NCI-H345 (cell line): Measurements from ENCODE around the gene MUS81.
"Not testable (repeated sequence)": the region's sequence is repeated elsewhere in the genome, so short reads cannot be mapped to it uniquely, and the experiment has no call there.

Source experiments
- DNase-seq: peaks from one replicate; lab custom pipeline; 2025; lab: John Stamatoyannopoulos, UW

MUS81 gene

DNA sequence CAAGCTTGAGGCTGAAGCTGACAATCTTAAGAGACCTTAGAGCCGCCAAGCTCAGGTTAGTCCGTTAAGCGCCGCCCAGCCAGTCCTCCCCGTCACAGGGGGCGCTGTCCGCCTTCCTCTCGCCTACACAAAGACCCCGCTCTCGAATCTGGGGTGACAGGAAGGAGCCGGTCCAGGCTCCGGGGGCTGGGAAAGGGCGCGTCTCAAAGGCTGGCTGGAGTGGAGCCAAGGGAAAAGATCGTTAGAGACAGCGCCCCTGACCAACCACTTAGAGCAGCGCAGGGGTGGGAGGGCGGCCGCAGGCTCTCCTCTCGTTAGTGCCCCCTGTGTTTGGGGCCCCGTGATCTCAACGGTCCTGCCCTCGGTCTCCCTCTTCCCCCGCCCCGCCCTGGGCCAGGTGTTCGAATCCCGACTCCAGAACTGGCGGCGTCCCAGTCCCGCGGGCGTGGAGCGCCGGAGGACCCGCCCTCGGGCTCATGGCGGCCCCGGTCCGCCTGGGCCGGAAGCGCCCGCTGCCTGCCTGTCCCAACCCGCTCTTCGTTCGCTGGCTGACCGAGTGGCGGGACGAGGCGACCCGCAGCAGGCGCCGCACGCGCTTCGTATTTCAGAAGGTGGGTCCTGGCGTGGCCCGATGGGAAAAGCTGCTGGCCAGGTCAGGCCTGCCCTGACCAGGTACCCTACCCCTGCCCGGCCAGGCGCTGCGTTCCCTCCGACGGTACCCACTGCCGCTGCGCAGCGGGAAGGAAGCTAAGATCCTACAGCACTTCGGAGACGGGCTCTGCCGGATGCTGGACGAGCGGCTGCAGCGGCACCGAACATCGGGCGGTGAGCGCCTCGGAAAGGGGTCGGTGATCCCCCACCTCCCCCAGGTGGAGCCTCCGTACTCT lies at the start of gene MUS81:
TSS of gene MUS81 (plus strand) at position 156 of the 887 bp plus-strand sequence. CDS start at position 477, 321 bp downstream.
- DNase-seq, result peak; percentile 96

GRCh38 chr11:65811764-65812475 lies 48.3 kb upstream of the MUS81 start:
- DNase-seq, result no peak

DNA sequence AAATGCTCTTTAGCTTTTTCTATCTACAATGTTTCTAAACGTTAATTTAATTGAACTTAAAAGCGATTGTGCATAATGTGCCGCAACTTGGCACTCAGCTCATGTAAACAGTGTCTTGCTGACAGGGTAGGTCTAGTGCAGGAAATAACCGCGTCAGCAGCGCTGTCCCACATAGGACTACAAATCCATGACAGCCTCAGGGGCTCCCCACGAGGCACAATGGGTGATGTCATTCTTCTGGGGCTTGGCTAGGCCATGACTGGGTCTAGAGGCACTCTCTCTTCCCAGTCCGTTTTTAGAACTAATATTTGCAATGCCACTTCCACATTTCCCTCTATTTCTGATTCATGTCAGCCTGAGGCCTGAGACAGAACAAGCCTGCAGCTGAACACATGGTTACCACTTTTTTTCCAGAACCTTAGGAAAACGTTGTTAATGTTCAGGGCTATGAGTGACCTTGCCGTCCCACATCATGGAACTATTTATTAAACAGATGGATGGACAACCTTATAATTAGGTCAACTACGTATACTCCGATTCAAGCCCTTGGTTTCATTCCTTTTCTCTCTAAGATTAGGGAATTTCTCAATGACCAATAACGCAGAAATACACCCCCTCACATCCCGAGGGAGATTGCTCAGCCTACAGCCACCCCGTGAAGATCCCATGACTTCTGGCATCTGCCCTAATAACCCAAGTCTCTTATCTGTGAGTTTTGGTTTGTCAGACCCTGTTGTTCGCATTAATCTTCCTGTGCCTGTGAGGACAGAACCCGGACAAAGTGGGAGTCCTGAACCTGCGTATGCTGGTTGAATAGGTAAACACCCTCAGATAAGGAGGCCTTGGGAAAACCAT lies 45.9 kb upstream of the MUS81 start:
- no peak for DNase-seq

DNA sequence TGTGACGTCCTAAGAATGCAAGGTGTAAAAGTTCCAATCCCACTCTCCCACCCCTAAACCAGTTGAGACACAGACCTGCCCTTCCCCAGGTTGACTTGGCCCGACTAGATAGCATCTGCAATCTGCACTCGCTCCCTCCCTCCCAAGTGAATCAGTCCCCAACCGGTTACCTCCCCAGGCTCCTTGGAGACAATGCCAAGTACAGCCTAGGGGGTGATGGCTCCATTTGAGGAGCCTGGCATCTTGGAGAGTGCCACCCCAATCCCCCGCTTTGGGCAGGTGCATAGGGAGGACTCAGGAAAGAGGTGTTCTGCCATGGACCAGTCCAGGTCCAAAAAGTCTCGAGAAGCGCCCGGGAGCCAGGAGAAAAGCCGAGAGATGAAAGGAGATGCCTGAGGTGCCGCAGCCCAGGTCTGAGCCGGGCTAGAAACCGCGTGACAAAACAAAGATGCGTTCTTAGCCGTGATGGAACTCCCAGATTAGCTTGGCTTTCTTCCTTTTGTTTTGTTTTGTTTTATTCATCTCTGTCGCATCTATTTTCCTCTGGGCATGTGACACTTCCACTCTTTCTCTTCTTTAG lies 45.2 kb upstream of the MUS81 start:
- DNase-seq, result no peak

DNA sequence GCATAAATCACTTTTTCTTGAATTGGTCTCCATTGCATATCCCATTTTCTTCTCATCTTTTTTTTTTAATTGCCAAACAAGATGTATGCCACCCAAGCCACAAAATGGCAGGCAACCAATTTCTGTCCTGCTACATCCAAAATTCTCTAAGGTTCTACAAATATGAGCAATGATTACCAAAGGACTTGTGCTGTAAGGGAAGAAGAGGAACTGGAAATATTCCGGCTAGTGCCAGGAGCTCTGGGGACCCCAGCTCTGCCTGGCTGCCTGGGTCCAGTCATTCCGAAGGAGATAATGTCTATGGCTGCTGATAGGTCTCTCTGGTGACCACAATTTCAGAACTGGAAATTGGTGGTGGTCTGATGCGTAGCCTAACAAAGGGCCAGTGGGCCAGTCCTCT lies 43.5 kb upstream of the MUS81 start:
- no peak for DNase-seq

- DNase-seq, result no peak
Measured at GRCh38 chr11:65817312-65817834, 42.9 kb upstream of the MUS81 start.

DNA sequence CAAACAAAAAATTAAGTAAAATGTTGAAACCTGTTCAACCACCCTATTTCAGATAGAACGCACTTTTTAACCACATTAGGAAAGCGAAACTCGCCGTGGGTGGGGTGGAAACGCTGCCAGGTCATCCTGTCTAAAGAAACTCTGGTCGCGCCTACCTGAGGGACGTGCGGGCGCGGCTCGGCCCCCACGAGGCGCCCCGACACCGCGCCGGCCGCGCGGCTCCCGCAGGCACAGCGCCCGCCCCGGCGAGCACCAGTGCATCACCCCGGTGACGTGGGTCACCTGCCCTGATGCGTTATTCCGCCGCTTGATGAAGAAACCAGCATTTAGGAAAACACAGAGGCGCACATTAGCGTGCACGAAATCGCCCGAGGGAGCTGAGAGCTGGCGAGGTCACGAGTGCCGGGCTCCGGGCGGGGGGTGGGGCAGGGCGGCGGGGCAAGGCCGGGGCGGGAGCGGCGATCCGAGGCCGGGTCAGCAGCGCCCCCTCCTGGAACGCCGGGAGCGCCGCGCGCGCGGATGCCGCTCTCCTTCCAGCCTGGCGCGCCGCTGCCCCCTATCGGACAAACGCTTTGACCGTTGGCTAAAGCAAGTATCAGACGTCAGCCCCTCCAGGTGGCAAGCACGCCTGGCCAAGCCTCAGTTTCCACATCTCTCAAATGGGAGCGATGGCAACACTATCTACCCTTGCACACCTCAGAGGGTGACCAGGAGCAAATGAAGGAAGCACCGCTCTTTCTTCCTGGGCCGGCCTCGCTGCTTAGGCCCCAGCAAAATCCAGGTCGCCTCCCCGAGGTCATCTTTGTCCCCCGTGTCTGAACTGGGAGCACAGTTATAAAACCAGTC lies 42.2 kb upstream of the MUS81 start:
- peak; percentile 90 for DNase-seq

DNA sequence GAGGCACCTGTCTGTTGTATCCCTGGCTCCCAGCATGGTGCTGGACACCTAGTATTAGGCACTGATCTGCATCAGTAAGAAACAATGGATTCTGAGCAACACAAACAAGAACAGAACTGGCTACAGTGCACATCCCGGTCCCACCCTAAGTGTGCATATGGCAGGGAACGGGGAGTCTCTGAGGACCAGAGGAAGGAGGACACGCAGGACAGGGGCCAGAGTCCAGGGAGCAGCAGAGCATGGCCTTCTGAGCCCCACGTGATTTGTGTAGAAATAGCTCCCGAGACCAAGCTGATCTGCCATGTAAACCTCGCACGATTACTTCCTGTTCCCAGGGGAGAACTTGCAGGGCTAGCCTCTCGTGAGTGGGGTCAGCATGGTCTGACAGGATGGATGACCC lies 39.1 kb upstream of the MUS81 start:
- DNase-seq, result peak; percentile 63

- DNase-seq, result no peak
Measured at GRCh38 chr11:65822776-65823528, 37.3 kb upstream of the MUS81 start.

DNA sequence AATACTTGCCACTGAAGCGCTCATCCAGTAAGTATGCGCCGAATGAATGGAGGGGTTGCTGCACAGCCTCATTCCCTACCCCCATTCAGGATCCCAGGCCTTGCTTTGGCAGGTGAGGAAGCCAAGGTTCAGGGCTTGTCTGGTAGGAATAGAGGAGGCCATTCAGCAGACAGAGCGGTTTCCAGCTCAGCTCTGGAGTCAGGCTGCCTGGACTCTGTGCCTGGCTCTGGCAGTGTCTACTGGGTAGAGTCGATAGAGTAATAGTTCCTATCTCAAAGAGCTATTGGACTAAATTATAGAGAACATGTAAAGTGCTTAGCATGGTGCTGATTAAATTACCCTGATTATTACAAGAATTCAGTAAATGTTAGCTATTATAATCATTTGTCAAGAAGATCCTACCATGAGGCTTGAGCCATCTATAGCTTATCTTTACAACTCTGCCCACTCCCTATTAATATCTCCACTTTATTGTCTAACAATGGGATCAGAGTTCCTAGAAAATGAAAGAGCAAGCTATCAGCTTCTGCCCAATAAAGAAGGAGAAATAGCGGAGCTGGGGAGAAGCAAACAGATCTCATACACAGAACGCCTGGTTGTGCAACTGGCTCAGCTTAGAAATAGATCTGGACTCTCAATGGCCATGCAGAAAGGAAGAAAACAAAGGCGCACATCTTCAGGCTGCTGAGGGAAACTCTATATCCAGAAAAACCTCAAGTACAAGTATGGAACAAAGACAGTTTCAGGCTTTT lies 33.1 kb upstream of the MUS81 start:
- DNase-seq, result no peak

- DNase-seq, result no peak
Measured at GRCh38 chr11:65829459-65829858, 30.8 kb upstream of the MUS81 start.

- DNase-seq, result not testable (repeated sequence)
Measured at GRCh38 chr11:65832231-65832630, 28.0 kb upstream of the MUS81 start.

DNA sequence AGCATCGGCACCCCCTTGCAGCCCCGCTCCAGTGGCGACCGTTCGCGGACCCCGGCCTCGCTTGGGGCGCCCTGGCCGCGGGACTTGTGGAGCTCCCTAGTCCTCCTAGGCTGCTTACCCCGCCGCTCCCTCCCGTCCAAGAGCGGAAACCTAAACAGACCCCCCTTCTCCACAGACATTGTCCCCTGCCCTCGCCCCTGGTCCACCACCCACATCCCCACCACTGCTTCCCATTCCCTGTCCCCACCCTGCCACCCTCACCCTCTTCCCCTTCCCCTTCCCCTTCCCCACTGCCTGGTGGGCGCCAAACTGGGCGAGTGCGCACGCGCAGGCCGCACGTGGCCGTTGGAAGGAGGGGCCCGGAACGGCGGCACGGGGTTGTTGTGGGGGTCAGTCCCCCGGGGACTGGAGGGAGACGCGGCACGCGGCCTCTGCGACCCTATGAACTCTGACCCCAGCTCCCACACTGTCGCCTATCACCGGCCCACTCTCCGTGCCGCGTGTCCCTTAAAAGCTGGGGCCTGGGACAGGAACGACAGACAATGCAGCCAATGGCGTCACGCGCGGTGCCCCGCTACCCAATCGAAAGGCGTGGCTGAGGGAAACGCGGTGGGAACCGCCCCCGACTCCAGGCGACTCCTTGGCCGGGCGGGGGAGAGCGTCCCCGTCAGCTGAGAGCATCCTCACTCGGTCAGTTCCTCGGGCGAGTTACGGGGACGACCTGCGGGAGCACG lies 26.8 kb upstream of the MUS81 start, which contains the start of gene SNX32:
TSS of gene SNX32 (plus strand) at position 667 of the 734 bp plus-strand sequence. CDS start 103 bp downstream, outside the sequence.
- peak; percentile 94 for DNase-seq

DNA sequence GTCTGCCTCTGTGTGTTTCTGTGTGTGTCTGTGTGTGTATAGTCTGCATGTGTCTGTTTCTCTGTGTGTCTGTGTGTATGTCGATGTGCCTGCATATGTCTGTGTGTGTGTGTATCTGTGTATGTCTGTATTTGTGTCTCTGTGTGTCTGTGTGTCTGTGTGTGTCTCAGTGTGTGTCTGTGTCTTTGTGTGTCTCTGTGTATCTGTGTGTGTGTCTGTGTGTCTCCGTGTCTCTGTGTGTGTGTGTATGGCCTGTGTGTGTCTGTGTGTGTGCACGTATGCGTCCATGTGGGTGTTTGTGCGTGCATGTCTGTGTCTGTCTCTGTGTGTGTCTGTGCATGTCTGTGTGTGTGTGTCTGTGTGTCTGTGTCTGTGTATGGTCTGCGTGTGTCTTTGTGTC lies 26.0 kb upstream of the MUS81 start:
- no peak for DNase-seq

DNA sequence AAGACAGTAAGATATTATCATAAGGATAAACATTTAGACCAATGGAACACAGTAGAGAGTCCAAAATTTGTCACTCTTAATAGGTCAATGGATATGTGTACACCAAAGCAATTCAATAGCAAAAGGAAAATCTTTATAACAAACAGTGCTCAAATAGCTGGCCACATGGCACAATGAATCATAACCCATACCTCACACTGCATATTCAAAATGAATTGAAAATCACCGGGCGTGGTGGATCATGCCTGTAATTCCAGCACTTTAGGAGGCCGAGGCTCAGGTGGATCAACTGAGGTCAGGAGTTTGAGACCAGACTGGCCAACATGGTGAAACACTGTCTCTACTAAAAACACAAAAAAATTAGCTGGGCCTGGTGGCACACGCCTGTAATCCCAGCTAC lies 18.1 kb upstream of the MUS81 start:
- DNase-seq, result no peak

GRCh38 chr11:65843811-65844210 lies 16.4 kb upstream of the MUS81 start:
- no peak for DNase-seq

GRCh38 chr11:65844231-65844872 lies 15.9 kb upstream of the MUS81 start:
- no peak for DNase-seq

GRCh38 chr11:65847746-65848145 lies 12.5 kb upstream of the MUS81 start:
- no peak for DNase-seq
